Ovary (tissue), 9 donors: ENCODE results near the gene LYRM9. TPM values are rescaled to one million over a fixed set of nuclear protein-coding genes. Genes with fewer than 3 reads are reported as not detected.

ENCODE experiments used
- DNase-seq, 5 donors: peaks; one replicate each; pipeline ENCODE4 v3.0.0-alpha.2; 2019 to 2020
- H3K27ac ChIP-seq, 2 donors: fragments of 200-600 bp; one replicate each; pipeline versions ENCODE4 v1.5.1 to v1.8.0; 2019 to 2022
- H3K27me3 ChIP-seq: fragments of 200-600 bp; one replicate; pipeline ENCODE4 v1.8.0; 2022
- H3K36me3 ChIP-seq: fragments of 200-600 bp; sonication (generic); one replicate; pipeline ENCODE4 v1.5.1; 2019
- H3K4me1 ChIP-seq: one replicate; pipeline ENCODE4 v1.8.1; 2013; ENCODE audit warnings: mild to moderate bottlenecking, moderate library complexity; ENCODE audit not compliant: insufficient read depth
- H3K4me3 ChIP-seq: fragments of 200-600 bp; sonication (generic); one replicate; pipeline ENCODE4 v1.5.1; 2017
- H3K9me3 ChIP-seq, 2 donors: fragments of 200-600 bp in 1 of 2; sonication (generic) in 1 of 2; one replicate each; pipeline versions ENCODE4 v1.5.1 to v1.8.1; 2013 to 2019; ENCODE audit warnings: mild to moderate bottlenecking in 1 of 2, moderate library complexity in 1 of 2
- CTCF ChIP-seq, 3 donors: fragments of 450-650 bp in 2 of 3; fragments of 200-600 bp in 1 of 3; IDR thresholded peaks; one replicate each; pipeline versions ENCODE4 v1.5.1 to v1.8.0; 2016 to 2022; ENCODE audit warnings: antibody characterized with exemption in 3 of 3, mild to moderate bottlenecking in 1 of 3
- EP300 ChIP-seq: sonication (generic); formaldehyde crosslinking; IDR thresholded peaks from one replicate; pipeline ENCODE4 v1.6.1; 2017; ENCODE audit warnings: antibody characterized with exemption
- POLR2A ChIP-seq: fragments of 450-650 bp; IDR thresholded peaks from one replicate; pipeline ENCODE4 v1.6.1; 2017; ENCODE audit warnings: antibody characterized with exemption, mild to moderate bottlenecking, moderate library complexity
- WGBS, 3 donors: extraction: QIAGEN DNeasy Blood & Tissue Kit in 1 of 3; methylation state at CpG; one replicate each; pipeline versions ENCODE4 v1.1.5 to v1.1.7; 2013 to 2017; 5-methylcytosine and 5-hydroxymethylcytosine counted together
- intact Hi-C, 4 donors: fragments of 100-400 bp; cut with DNase I; formaldehyde crosslinking; loops; one replicate each; pipeline versions ENCODE4 v1.11.0 to v1.15.1; 2022 to 2023
- polyA plus RNA-seq, 2 donors: library from polyadenylated mRNA; stranded (reverse); fragments of 200-250 nt in 1 of 2; fragments of 350-450 nt in 1 of 2; fragmentation: Illumina TruSeq in 1 of 2; extraction: RNeasy Lipid Tissue Mini Kit (QIAGEN cat#74804) in 1 of 2; gene quantifications; one replicate each; pipeline ENCODE4 v1.2.3, GENCODE V29; 2013 to 2014
- total RNA-seq, 7 donors: library from RNA; depleted of rRNA in 2 of 7; stranded (reverse); fragments of >200 nt in 2 of 7; fragmentation: NEBNext Ultra II Directional in 3 of 7; extraction: Animal tissue kit (Norgen Biotek cat#: 25700) in 3 of 7; gene quantifications; one replicate each; pipeline versions ENCODE4 v1.1.0 to v1.2.4, GENCODE V29; 2016 to 2023
- donor health status: DM: no; HTN: no; CAD: no; lungs with moderate emphysema.
- donor health status: DM: no; HTN: no; CAD: no.
- donor health status: Bipolar disorder and iron deficiency.
- donor health status: DM: yes; HTN: yes; CAD: no.
- donor health status: DM: no; HTN: no; CAD: no.
- donor health status: DM: yes; HTN: yes; CAD: no.

Gene LYRM9
- total and polyA plus RNA-seq, 9 donors: 17.5 to 39.8 (median 20.5) TPM

- TF ChIP-seq EP300 (no peak), CTCF (IDR thresholded peaks at IDR 0.05) (no peak), POLR2A (no peak)
- WGBS, 3 donors: 75 to 86% (median 78%) methylated on average over 2 of the region's 2 CpGs
- Histone ChIP-seq H3K9me3 (no peaks in the 10 kb centered on the region), H3K27ac (no peak overlapping the region), H3K36me3 (no peaks in the 10 kb centered on the region), H3K4me3 (no peak overlapping the region), H3K4me1 (no peaks in the 10 kb centered on the region), H3K27me3 (no peaks in the 10 kb centered on the region)
- no peak for DNase-seq
- intact Hi-C loops: no loop called here
Measured at GRCh38 chr17:27927781-27928180, 34.6 kb upstream of the LYRM9 start.

GRCh38 chr17:27921599-27921998 is 28.4 kb upstream of the LYRM9 start:
- TF ChIP-seq CTCF (IDR thresholded peaks at IDR 0.05) (no peak), POLR2A (no peak), EP300 (no peak)
- no peaks in the 10 kb centered on the region for H3K9me3 ChIP-seq
- no peaks in the 10 kb centered on the region for H3K36me3 ChIP-seq
- no peak for DNase-seq
- H3K27me3 ChIP-seq: no peaks in the 10 kb centered on the region
- intact Hi-C loops: no loop called here
- H3K4me1 ChIP-seq: peaks cover 2% of the 10 kb centered on the region
- no peak overlapping the region for H3K27ac ChIP-seq
- WGBS, 3 donors: 83 to 91% (median 84%) methylated on average over 3 of the region's 3 CpGs
- no peak overlapping the region for H3K4me3 ChIP-seq

- H3K36me3 ChIP-seq: no peaks in the 10 kb centered on the region
- no peak for DNase-seq
- H3K27me3 ChIP-seq: no peaks in the 10 kb centered on the region
- H3K4me3 ChIP-seq: no peak overlapping the region
- peaks cover 2% of the 10 kb centered on the region for H3K4me1 ChIP-seq
- H3K9me3 ChIP-seq: no peaks in the 10 kb centered on the region
- no peak overlapping the region for H3K27ac ChIP-seq
- intact Hi-C loops: no loop called here
- TF ChIP-seq CTCF (IDR thresholded peaks at IDR 0.05) (no peak), EP300 (no peak), POLR2A (no peak)
- WGBS, 3 donors: 89 to 95% (median 93%) methylated on average over 5 of the region's 5 CpGs
Measured at GRCh38 chr17:27921077-27921476, 27.9 kb upstream of the LYRM9 start.

- Histone ChIP-seq H3K4me1 (peaks cover 2% of the 10 kb centered on the region), H3K9me3 (no peaks in the 10 kb centered on the region), H3K27ac (no peak overlapping the region), H3K36me3 (no peaks in the 10 kb centered on the region), H3K27me3 (no peaks in the 10 kb centered on the region), H3K4me3 (no peak overlapping the region)
- intact Hi-C loops: no loop called here
- DNase-seq: no peak
- WGBS, 3 donors: 88 to 91% (median 90%) methylated on average over 3 of the region's 3 CpGs
- TF ChIP-seq POLR2A (no peak), CTCF (IDR thresholded peaks at IDR 0.05) (no peak)
Measured at GRCh38 chr17:27920569-27920968, 27.4 kb upstream of the LYRM9 start.

- Histone ChIP-seq H3K27me3 (no peaks in the 10 kb centered on the region), H3K9me3 (no peaks in the 10 kb centered on the region), H3K27ac (no peak overlapping the region), H3K36me3 (no peaks in the 10 kb centered on the region), H3K4me1 (peaks cover 2% of the 10 kb centered on the region), H3K4me3 (no peak overlapping the region)
- intact Hi-C loops: no loop called here
- whole genome bisulfite sequencing, 3 donors: 13 to 30% (median 16%) methylated on average over 7 of the region's 7 CpGs
- TF ChIP-seq EP300 (no peak), CTCF (IDR thresholded peaks at IDR 0.05) (no peak), POLR2A (no peak)
- peak; percentile 56 to 83 (median 77) for DNase-seq
Measured at GRCh38 chr17:27919079-27919478, 25.9 kb upstream of the LYRM9 start.
